Stimulated activated CD8-positive, alpha-beta memory T cell treated with anti-CD3 and anti-CD28 coated beads, Interleukin-7, amount 100 ng/mL, for 1 hour (primary cell): ENCODE data around the gene NCDN.
A peak's percentile ranks its signal among the peaks of the same experiment; 100 is the strongest.
"Not testable (repeated sequence)": the region's sequence is repeated elsewhere in the genome, so short reads cannot be mapped to it uniquely, and the experiment has no call there.

Source experiments
- DNase-seq, 2 donors: peaks; one replicate each; pipeline ENCODE4 v3.0.0-alpha.2; 2020; ENCODE audit warnings: low read depth in 2 of 2

NCDN gene

GRCh38 chr1:35570589-35571137 lies 13.1 kb downstream of the NCDN start:
- no peak for DNase-seq

GRCh38 chr1:35571263-35571662 lies 13.7 kb downstream of the NCDN start:
- no peak for DNase-seq

GRCh38 chr1:35572296-35572695 lies 14.7 kb downstream of the NCDN start:
- DNase-seq, result no peak

- no peak for DNase-seq
Observed at GRCh38 chr1:35573198-35574124, 15.9 kb downstream of the NCDN start, which contains the start of gene TFAP2E. TSS of gene TFAP2E (plus strand) at chr1:35573314. CDS start at chr1:35573578, 264 bp downstream.

- DNase-seq, result no peak
Observed at GRCh38 chr1:35574125-35574654, 16.6 kb downstream of the NCDN start.

GRCh38 chr1:35574655-35575415 lies 17.2 kb downstream of the NCDN start:
- DNase-seq, result no peak

GRCh38 chr1:35575416-35575958 lies 17.9 kb downstream of the NCDN start:
- DNase-seq, result no peak

GRCh38 chr1:35576061-35576765 lies 18.6 kb downstream of the NCDN start:
- DNase-seq, result no peak

GRCh38 chr1:35576766-35577070 lies 19.1 kb downstream of the NCDN start:
- not testable (repeated sequence) for DNase-seq

- peak; percentile 32 to 34 for DNase-seq
Observed at GRCh38 chr1:35577071-35577998, 19.7 kb downstream of the NCDN start.

GRCh38 chr1:35580949-35581388 lies 23.4 kb downstream of the NCDN start:
- no peak for DNase-seq

- DNase-seq, result not testable (repeated sequence)
Observed at GRCh38 chr1:35581621-35582020, 24.0 kb downstream of the NCDN start.

GRCh38 chr1:35585281-35585680 lies 27.7 kb downstream of the NCDN start:
- no peak for DNase-seq

- not testable (repeated sequence) for DNase-seq
Observed at GRCh38 chr1:35585805-35586204, 28.2 kb downstream of the NCDN start.

GRCh38 chr1:35586808-35587207 lies 29.2 kb downstream of the NCDN start:
- no peak for DNase-seq

- DNase-seq, result no peak
Observed at GRCh38 chr1:35587736-35588135, 30.1 kb downstream of the NCDN start.

GRCh38 chr1:35588197-35588910 lies 30.8 kb downstream of the NCDN start:
- DNase-seq, result no peak

- DNase-seq, result no peak
Observed at GRCh38 chr1:35589516-35590427, 32.2 kb downstream of the NCDN start.
